Cardiac muscle cell (in vitro differentiated cells and primary cell): ENCODE results near the gene ADCY5. TPM values are rescaled to one million over a fixed set of nuclear protein-coding genes. Genes with fewer than 3 reads are reported as not detected.

ENCODE experiments used
- DNase-seq, 2 donors: peaks; one replicate each; pipeline versions ENCODE4 v3.0.0 to v3.0.0-alpha.2; 2010 to 2017; ENCODE audit warnings: low read depth in 1 of 2, low spot score in 1 of 2
- H3K27ac ChIP-seq: fragments of 200-600 bp; sonication (generic); 2 replicates; pipeline ENCODE4 v1.5.1; 2016
- H3K27me3 ChIP-seq: fragments of 200-600 bp; sonication (generic); 2 replicates; pipeline ENCODE4 v1.6.0; 2016; ENCODE audit warnings: control low read depth
- H3K36me3 ChIP-seq: fragments of 200-600 bp; sonication (generic); 2 replicates; pipeline ENCODE4 v1.5.1; 2016; ENCODE audit warnings: control low read depth
- H3K4me1 ChIP-seq: fragments of 200-600 bp; sonication (generic); 2 replicates; pipeline ENCODE4 v1.8.1; 2017; ENCODE audit warnings: low read depth, mild to moderate bottlenecking, mixed run types
- H3K4me3 ChIP-seq: fragments of 200-600 bp; sonication (generic); 2 replicates; pipeline ENCODE4 v1.5.1; 2016; ENCODE audit warnings: mild to moderate bottlenecking
- H3K9me3 ChIP-seq: fragments of 200-600 bp; sonication (generic); 2 replicates; pipeline ENCODE4 v1.5.1; 2017; ENCODE audit warnings: low read depth, mild to moderate bottlenecking, control low read depth
- polyA plus RNA-seq: library from polyadenylated mRNA; unstranded; fragments of >200 nt; fragmentation: Nextera tagmentation; extraction: Ambion mirVana; gene quantifications from 2 replicates; pipeline ENCODE4 v1.2.1, GENCODE V29; 2016
- total RNA-seq: library from RNA; depleted of rRNA; stranded (reverse); fragments of >200 nt; gene quantifications from 2 replicates; pipeline ENCODE4 v1.2.3, GENCODE V29; 2016
- TF ChIP-seq, protein P1 (sequence below): IDR thresholded peaks from 2 replicates; pipeline ENCODE4 v1.5.1; 2012; ENCODE audit warnings: low read depth, mild to moderate bottlenecking, low read length

The ADCY5 gene
- total and polyA plus RNA-seq, 2 experiments from 2014 or later = 38.4 to 93.7 TPM

DNA sequence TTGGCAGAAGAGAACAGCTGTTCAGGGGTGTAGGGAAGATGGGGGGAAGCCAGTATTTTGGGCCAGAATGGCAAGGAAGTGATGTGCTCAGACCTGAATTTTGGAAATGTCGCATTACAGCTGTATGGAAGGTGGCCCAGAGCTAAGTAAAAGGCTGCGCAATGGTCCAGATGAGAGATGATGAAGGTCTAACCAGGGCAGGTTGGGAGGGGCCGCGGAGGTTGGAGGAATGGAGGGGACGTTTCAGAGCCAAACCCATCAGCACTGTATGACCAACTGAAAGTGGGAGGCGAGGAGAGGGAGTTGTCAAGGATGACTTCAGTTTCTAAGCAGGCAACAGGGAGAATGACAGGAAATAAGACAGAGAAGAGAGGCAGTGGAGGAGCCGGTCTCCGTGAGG, 60.8 kb downstream of the ADCY5 start:
- no peak overlapping the region for H3K4me3 ChIP-seq
- H3K27me3 ChIP-seq = no peaks in the 10 kb centered on the region
- H3K36me3 ChIP-seq = no peaks in the 10 kb centered on the region
- H3K9me3 ChIP-seq = no peaks in the 10 kb centered on the region
- TF ChIP-seq, protein P1, sequence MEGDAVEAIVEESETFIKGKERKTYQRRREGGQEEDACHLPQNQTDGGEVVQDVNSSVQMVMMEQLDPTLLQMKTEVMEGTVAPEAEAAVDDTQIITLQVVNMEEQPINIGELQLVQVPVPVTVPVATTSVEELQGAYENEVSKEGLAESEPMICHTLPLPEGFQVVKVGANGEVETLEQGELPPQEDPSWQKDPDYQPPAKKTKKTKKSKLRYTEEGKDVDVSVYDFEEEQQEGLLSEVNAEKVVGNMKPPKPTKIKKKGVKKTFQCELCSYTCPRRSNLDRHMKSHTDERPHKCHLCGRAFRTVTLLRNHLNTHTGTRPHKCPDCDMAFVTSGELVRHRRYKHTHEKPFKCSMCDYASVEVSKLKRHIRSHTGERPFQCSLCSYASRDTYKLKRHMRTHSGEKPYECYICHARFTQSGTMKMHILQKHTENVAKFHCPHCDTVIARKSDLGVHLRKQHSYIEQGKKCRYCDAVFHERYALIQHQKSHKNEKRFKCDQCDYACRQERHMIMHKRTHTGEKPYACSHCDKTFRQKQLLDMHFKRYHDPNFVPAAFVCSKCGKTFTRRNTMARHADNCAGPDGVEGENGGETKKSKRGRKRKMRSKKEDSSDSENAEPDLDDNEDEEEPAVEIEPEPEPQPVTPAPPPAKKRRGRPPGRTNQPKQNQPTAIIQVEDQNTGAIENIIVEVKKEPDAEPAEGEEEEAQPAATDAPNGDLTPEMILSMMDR = no peak
- no peak overlapping the region for H3K27ac ChIP-seq
- DNase-seq = no peak
- H3K4me1 ChIP-seq = peaks cover 86% of the 10 kb centered on the region

DNA sequence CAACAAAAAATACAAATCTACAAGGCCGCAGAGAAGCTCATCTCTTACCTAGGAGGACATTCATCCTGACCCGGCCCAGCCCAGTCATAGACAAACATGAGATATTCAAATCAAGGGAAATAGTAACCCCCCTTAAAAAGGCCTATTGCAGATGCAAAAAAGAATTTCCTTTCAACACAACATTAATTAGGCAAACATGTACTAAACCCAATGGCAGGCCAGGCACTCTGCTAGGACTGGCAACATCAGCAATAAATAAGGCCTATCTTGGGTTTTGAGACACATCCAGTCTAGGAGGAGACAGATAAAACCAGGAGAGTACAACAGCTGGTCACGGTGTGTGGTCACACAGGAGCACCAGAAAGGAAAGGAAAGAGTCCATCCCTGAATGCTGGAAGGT, 61.4 kb downstream of the ADCY5 start:
- Histone ChIP-seq H3K27me3 (no peaks in the 10 kb centered on the region), H3K36me3 (no peaks in the 10 kb centered on the region), H3K4me3 (no peak overlapping the region), H3K4me1 (peaks cover 86% of the 10 kb centered on the region), H3K9me3 (no peaks in the 10 kb centered on the region), H3K27ac (no peak overlapping the region)
- TF ChIP-seq, protein P1 = no peak
- DNase-seq = no peak

DNA sequence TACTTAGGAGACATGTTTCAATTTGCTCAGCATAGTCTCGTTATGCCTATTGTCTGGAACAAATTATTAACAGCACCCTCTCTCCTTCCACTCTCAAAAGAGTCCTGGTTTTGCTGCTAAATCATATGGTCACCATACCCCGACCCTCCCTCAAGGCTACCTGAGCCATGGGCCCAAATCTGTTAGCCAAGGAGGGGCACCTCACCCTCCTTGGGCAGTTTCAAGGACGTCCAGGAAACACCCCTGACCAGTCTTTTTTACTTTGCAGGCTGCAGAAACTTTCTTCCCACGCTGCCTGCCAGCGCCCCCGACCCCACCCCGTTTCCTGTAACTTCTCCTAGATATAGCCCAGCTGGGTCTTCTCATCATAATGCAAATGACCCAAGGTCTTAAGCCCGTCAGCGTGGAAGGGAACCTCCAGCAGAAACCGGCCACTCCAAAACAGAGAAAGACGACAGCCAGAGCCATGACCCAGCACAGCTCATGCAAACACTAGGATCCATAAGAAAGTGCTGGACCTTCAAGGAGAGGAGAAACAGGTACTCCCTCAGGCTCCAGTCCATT, 62.3 kb downstream of the ADCY5 start:
- no peaks in the 10 kb centered on the region for H3K36me3 ChIP-seq
- H3K4me3 ChIP-seq = no peak overlapping the region
- TF ChIP-seq, protein P1 = no peak
- peak overlapping the region; percentile 90 for H3K27ac ChIP-seq
- no peaks in the 10 kb centered on the region for H3K9me3 ChIP-seq
- DNase-seq = peak; percentile 36 to 51
- peaks cover 84% of the 10 kb centered on the region for H3K4me1 ChIP-seq
- no peaks in the 10 kb centered on the region for H3K27me3 ChIP-seq

DNA sequence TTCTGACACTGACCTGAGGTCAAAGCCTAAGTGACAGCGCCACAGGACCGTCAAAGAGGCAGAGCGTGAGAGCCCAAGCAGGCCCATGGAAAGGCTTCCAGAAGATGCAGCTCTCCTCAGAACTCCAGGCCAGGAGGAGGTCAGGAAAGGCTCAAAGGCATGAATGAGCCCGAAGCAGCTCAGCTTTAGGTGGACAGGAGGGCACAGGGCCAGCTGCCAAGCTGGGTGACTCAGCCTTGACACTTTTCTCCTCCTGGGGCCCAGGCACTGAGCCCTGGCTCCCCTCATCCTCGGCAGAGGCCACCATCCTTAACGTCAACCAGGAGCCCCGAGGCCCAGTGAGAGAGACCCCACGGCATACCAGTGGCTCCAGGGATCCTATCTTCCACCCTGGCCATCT, 62.9 kb downstream of the ADCY5 start:
- H3K36me3 ChIP-seq = no peaks in the 10 kb centered on the region
- H3K27ac ChIP-seq = peak overlapping the region; percentile 90
- no peak overlapping the region for H3K4me3 ChIP-seq
- peak in 1 of 2 donors; percentile 24 for DNase-seq
- peaks cover 82% of the 10 kb centered on the region for H3K4me1 ChIP-seq
- H3K27me3 ChIP-seq = no peaks in the 10 kb centered on the region
- TF ChIP-seq, protein P1 = no peak
- no peaks in the 10 kb centered on the region for H3K9me3 ChIP-seq

DNA sequence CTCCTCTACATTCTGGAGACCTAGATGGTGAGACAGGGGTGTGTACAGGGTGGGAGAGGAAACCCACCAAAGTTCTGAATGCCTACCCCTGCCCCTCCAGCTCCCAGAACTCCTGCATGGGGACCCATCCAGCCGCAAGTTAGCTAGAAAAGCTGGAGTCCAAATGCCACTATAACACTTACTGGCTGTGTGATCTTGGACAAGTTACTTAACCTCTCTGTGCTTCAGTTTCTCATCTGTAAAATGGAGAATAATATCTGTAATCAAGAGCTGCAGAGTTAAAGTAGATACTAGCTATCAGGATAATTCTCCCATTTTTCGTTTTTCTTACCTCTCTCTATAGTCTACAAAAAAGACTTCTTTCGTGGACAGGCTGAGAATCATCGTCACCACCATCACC, 63.4 kb downstream of the ADCY5 start:
- Histone ChIP-seq H3K4me1 (peaks cover 82% of the 10 kb centered on the region), H3K36me3 (no peaks in the 10 kb centered on the region), H3K27me3 (no peaks in the 10 kb centered on the region), H3K4me3 (no peak overlapping the region), H3K9me3 (no peaks in the 10 kb centered on the region), H3K27ac (peak overlapping the region; percentile 90)
- DNase-seq = no peak
- TF ChIP-seq, protein P1 = no peak

DNA sequence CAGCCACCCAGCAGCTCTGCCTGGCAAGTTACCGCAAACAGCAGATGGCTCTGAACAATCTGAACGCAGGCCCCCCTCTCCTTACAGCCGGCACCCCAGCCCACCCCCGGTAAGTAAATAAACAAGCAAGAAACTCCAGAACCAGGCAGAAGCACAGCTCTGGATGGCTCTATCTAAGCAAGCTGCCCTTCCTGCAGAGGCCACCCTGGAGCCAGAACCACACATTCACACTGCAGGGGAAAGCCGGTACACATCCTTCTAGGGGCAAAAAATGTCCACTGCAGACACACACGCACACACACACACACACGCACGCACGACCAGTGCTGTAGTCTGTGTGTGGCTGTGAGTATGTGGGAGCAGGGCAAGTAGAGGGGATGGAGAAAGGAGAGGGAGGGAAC, 63.9 kb downstream of the ADCY5 start:
- no peaks in the 10 kb centered on the region for H3K36me3 ChIP-seq
- no peaks in the 10 kb centered on the region for H3K27me3 ChIP-seq
- H3K4me3 ChIP-seq = no peak overlapping the region
- TF ChIP-seq, protein P1 = no peak
- DNase-seq = peak; percentile 18 to 57
- peak overlapping the region; percentile 90 for H3K27ac ChIP-seq
- H3K4me1 ChIP-seq = peaks cover 87% of the 10 kb centered on the region
- H3K9me3 ChIP-seq = no peaks in the 10 kb centered on the region
